ENCODE results near the gene APP. TPM values are rescaled to one million over a fixed set of nuclear protein-coding genes. Genes with fewer than 3 reads are reported as not detected.
"Not testable (repeated sequence)": the region's sequence is repeated elsewhere in the genome, so short reads cannot be mapped to it uniquely, and the experiment has no call there.

APP gene
- total RNA-seq, 2 experiments from 2014 or later, result 22.8 to 24.5 TPM

DNA sequence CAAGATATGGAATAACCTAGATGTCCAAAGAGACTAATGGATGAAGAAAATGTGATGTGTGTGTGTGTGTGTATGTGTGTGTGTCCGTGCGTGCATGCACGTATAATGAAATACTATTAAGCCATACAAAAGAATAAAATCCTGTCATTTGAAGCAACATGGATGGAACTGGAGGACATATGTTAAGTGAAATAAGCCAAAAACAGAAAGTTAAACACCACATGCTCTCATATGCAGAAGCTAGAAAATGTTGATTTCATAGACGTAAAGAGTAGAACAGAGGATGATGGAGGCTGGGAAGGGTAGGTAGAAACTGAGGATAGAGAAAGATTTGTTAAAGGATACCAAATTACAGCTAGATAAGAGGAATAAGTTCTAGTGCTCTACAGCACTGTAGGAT is 133.7 kb downstream of the APP start:
- POLR2A ChIA-PET, result no interaction called here
- CTCF ChIA-PET, result no interaction called here

DNA sequence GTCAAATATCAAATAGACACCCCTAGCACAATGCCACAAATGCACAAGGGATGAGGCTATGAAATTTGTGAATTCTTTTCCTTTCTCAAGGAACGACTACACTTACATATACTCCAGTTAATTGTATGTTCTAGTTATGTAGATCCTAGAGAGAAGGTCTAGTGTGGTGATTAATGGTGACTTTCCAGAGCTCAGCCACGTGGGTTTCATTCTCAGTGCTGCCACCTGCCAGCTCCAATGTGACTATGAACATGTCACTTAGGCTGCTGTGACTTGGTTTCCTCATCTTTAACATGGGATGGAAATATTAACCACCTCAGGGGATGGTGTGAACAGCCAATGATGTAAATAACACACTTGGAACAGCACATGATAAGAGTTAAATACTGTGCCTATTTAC is 138.3 kb downstream of the APP start:
- ChIA-PET POLR2A (no interaction called here), CTCF (no interaction called here)

DNA sequence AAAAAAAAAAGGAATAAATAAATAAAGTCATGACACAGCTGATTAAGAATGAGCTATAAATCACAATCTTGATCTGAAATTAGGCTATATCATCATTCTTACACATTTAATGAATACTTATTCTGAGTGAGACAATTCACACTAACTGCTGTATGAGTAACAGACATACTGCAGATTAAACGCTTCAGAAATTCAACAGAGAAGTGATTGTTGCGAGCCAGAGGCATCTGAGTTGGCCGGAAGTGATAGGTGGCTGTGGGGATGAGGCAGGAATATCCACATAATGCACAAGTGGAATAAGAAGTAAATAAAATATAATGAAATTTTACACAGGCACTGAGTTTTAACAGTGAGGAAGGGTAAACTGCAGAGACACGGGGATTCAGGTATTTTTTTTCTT is 142.4 kb downstream of the APP start:
- CTCF ChIA-PET, result no interaction called here
- POLR2A ChIA-PET, result no interaction called here

DNA sequence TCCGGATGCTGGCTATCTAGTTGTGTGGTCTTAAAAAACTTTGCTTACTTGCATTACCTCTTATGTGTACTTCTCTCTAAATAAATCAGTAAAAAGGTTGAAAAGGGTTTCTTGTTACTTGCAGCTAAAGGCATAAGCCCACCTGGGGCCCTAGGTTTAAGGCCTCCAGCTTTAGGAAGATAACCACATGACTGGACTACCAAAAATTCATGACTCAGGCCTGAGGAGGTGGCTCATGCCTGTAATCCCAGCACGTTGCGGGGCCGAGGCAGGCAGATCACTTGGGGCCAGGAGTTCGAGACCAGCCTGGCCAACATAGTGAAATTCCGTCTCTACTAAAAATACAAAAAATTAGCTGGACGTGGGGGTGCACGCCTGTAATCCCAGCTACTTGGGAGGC is 142.9 kb downstream of the APP start:
- ChIA-PET CTCF (no interaction called here), POLR2A (no interaction called here)

DNA sequence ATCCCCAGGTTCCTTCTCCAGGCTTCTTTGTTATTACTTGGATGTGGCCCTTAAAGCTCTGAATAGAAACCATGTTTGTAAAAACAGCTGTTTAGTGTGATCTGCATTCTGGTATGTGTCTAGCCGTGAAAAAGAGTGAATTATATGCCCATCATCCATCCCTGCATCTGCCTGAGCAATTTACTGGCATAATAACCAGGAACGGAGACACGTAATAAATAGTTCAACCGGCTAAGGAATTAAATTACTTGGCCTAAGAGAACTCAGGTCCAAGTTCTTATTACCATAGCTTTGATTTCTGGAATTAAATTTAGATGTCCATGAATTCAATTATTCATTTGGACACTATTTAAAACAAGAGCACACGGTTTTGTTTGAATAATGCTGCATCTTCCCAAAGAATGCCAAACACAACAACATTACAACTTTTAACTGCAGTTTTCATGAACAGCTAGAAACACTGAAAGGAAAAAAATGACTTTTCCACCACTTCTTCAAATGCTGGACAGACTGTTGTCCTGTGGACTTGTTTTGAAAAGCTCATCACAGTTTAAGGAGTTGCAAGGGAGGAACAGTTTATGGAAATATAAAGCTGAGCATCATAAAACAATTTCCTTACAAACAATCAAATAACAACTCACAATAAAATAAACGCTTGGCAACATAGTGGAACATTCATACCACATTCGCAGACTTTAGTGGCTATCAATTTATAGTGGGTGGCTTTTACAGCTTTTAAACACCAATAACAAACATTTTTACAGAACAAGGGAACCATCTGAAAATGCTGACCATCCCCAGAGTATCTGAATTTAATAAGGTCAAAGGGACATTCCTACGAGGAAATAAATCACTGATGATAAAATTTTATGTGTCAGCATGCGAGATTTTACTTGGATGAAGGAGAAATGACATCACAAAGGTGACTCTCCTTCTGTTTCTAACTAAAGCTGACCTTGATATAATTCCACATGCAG is 144.7 kb downstream of the APP start:
- ChIA-PET POLR2A (no interaction called here), CTCF (no interaction called here)

DNA sequence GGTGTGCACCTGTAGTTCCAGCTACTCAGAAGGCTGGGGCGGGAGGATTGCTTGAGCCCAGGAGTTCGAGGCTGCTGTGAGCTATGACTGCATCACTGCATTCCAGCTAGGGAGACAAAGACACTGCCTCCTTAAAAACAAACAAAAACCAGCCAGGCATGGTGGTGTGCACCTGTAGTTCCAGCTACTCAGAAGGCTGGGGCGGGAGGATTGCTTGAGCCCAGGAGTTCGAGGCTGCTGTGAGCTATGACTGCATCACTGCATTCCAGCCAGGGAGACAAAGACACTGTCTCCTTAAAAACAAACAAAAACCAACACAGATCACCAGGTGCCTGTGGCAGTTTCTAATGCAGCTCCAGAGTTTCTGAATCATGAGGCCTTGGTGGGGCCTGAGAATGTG is 147.2 kb downstream of the APP start:
- CTCF ChIA-PET, POLR2A ChIA-PET: not testable (repeated sequence)

DNA sequence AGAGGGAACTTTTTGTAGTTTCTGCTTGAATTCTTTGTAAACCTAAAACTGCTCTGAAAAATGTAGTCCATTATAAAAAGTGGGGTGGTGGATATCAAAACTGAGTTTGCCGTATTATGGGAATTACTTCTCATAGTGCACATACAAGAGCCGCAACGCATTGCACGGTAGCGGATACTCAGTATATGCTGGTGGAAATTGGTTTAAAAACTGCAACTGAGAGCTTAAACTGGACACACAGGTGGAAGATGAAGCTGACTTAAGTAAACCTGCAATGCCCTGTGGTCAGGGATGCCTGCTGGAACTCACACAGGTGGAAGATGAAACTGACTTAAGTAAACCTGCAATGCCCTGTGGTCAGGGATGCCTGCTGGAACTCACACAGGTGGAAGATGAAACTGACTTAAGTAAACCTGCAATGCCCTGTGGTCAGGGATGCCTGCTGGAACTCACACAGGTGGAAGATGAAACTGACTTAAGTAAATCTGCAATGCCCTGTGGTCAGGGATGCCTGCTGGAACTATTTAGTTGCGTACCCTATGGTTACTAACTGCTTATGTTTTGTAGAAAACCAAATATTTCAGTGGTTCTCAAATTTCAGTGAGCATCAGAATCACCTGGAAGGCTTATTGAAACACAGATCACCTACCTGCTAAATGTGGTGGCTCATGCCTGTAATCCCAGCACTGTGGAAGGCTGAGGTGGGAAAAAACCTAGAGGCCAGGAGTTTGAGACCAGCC is 147.8 kb downstream of the APP start:
- CTCF ChIA-PET, POLR2A ChIA-PET: not testable (repeated sequence)

DNA sequence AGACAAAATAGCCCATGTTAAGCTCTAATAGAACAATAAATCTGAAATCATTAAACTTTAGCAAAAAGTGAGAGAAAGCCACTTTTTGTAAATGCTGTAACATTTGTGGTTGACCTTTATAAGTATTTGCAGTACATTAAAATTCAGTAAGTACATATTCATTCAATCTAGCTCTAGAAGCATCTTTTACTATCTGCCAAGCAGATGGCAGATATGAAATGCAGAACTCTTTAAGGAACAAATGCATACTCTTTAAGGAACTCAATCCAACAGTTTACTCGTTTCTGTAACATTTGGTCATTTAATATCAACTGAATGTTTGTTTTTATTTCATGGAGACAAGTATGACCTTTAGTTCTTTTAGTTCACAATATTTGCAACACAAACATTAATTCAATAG is 150.1 kb downstream of the APP start:
- POLR2A ChIA-PET, result no interaction called here
- CTCF ChIA-PET, result no interaction called here

DNA sequence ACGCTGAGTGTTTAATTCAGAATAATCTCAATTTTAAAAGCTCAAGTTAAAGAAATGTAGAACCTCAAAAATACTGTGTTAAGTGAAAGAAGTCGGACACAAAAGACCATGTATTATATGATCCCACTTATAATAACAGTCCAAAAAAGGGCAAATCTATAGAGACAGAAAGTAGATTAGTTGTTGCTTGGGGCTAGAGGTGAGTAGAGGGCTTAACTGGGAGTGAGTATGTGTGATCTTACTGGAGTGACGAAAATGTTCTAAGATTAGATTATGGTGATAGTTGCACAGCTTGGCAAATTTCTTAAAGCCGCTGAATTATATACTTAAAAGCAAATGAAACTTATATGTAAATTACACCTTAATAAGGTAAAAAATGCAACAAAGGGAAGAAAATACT is 150.5 kb downstream of the APP start:
- ChIA-PET CTCF (no interaction called here), POLR2A (no interaction called here)

DNA sequence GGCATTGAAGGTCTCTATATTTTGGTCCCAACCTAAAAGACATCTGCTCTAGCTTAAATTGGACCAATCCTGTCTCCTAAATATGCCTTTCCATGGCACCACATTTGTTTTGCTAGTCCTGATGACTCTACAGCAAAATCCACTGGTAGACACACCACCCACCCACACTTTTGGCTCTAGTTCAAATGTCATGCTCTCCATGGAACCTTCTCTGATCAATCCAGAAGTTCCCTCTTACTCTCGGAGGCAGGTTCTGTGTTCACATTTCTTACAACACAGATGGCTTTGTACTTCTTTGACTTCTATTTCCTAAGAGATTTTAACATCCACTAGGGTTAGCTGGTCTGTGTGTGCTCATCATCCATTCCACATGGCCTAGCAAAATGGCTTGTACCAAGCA is 151.3 kb downstream of the APP start:
- CTCF ChIA-PET, result no interaction called here
- POLR2A ChIA-PET, result no interaction called here

DNA sequence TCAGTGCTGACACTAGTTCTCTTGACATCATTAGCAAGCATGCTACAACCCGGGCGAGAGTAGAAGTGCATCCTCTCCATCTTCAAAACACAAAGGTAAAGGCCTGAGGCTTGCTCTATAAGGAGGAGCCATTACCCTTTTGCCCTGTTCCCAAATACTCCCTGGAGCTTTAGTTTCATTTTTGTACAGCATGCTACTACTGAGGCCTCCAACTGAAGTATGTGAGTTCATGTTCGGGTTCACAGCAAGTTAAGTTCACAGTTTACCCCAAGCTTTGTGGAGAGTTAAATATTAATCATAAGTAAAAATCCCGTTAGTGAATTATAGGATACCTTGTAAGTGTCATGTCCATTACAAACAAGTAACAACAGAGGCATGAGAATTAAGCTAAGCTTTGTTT is 156.6 kb downstream of the APP start:
- ChIA-PET CTCF (no interaction called here), POLR2A (no interaction called here)

DNA sequence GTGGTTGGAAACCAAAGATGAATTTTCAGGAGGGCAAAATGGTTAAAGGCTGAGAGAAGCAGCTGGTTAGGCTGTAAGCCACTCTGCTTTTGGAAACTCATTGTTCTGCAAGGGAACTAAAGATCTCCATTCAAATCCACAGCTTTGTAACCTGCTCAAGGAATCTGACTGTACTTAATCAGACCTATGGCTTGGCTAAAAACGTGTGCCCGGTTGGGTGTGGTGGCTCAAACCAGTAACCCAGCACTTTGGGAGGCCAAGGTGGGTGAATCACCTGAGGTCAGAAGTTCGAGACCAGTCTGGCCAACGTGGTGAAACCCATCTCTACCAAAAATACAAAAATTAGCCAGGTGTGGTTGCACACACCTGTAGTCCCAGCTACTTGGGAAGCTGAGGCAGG is 158.1 kb downstream of the APP start:
- POLR2A ChIA-PET, result not testable (repeated sequence)

DNA sequence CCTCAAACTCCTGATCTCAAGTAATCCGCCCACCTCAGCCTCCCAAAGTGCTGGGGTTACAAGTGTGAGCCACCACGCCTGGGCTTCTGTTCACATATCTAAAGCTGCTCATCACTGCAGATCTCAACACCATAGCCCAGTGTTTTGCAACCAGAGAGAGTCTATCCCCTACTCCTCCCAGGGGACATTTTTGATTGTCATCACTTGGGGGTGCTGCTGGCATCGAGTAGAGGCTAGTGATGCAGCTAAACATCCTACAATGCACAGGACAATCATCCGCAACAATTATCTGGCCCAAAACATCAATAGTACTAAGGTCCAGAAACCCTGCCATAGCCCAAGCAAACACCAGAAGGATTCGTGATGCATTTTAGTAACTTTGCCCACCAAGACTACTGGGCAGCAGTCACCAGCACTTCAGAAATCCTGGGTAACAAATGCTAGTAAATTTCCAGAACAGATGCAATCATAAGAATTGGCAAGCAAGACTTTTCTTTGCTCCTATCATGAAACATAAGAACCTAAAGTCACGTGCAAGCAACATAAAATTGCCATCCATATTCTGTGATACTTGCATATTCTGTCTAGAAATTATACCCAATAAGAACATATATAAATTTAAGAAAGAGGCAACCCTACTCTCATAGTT is 159.2 kb downstream of the APP start:
- CTCF ChIA-PET, result interaction anchor here (0.6 kb wide), 1 partner anchor 1314 kb away, joined by 3 read pairs; no protein-coding TSS in a partner anchor
- POLR2A ChIA-PET, result no interaction called here

More for the DNA sequence above, 158.1 kb downstream of the APP start:
- CTCF ChIA-PET, result not testable (repeated sequence)

DNA sequence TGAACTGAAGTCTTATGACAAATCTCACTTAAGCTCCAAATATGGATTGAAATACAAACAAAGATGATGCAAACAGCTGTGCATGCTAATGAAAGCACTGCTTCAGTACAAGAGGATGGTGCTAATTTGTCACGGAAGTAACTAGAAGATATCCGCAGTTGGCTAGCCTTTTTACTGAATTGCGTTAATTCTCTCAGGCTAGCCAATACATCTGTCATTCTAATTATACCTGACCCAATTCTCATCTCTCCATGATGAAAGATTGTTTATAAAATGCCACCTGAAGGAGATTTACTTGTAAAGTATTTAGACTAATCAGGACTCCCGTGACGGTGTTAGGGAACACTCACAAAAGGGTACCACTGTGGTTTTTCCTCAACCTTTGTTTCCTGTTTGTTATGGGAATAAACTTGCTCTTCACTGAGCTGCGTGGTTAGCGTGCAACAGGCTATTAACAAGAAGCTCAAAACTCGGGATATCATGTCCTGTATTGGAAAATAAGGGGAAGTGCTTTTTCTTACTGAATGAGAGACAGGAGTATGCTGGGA is 162.5 kb downstream of the APP start:
- ChIA-PET POLR2A (no interaction called here), CTCF (no interaction called here)

DNA sequence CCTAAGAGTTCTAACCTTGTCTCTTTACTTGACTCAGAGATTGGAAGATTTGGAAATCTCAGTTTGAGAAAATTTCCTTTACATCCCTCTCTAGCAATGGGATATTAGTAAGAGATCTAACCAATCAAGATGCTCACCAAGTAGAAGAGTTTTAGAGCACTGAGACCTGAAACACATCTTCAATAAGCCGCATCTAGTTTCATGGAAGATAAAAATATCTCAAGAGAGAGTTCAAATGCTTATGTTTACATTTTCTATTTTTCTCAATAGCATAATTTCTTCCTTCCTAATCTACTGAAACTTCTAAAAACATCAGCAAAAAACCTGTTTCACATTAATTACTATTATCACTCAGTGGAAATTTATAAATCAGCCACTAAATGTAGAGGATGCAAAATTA is 165.1 kb downstream of the APP start:
- CTCF ChIA-PET, result no interaction called here
- POLR2A ChIA-PET, result no interaction called here

DNA sequence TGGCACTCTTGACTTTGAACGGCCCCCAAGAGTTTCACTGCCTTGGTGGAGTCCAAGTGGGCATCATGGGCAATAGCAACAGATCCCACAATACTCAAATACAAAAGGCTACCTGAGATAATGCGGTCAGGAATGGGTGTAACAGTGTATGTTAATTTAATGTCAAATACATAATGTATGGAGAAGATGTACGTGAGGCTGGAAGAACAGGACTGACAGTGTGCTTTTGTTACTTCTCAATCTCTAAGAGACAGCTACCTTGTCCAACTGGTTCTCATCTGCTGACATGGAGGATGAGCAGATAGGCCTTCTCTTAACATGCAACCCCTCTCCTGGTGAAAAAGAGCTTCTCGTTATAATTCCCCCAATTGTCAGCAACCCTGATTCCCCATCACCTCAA is 167.2 kb downstream of the APP start:
- ChIA-PET POLR2A (no interaction called here), CTCF (no interaction called here)

DNA sequence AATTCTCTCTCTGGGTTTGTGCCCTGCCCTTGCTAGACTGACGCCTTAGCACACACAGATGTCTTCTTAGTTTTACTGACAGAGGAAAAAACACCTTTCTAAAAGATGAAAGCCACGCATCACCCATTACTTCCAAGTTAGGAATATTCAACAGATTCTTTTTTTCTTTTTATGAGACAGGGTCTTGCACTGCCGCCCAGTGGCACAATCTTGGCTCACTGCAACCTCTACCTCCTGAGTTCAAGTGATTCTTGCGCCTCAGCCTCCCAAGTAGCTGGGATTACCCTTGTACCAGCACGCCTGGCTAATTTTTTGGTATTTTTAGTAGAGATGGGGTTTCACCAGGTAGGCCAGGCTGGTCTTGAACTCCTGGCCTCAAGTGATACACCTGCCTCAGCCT is 169.2 kb downstream of the APP start:
- ChIA-PET POLR2A (no interaction called here), CTCF (no interaction called here)

DNA sequence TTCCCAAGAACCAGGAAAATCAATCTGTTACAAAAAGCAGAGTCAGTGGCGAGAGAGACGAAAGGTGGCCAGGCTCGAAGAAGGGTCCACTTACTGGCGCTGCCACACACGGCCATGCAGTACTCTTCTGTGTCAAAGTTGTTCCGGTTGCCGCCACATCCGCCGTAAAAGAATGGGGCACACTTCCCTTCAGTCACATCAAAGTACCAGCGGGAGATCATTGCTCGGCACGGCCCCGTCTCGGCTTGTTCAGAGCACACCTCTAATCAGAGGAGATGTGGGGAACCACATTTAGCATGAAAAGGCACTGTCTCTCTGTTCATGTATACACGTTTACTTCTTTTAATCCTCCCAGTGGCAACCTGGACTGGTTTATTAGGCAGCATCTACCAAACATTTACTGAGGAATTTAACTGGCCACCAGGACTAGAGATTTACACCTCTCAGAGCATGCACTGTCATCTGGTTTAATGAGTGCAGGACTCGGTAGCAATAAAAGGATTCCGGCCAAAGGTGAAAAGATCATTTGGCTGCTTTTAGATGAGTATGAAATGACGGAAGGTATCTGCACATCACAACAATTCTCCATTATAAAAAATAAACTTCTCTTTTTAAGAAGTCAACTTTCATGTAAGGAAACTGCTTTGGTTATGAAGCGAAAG is 170.5 kb downstream of the APP start:
- ChIA-PET CTCF (no interaction called here), POLR2A (no interaction called here)

DNA sequence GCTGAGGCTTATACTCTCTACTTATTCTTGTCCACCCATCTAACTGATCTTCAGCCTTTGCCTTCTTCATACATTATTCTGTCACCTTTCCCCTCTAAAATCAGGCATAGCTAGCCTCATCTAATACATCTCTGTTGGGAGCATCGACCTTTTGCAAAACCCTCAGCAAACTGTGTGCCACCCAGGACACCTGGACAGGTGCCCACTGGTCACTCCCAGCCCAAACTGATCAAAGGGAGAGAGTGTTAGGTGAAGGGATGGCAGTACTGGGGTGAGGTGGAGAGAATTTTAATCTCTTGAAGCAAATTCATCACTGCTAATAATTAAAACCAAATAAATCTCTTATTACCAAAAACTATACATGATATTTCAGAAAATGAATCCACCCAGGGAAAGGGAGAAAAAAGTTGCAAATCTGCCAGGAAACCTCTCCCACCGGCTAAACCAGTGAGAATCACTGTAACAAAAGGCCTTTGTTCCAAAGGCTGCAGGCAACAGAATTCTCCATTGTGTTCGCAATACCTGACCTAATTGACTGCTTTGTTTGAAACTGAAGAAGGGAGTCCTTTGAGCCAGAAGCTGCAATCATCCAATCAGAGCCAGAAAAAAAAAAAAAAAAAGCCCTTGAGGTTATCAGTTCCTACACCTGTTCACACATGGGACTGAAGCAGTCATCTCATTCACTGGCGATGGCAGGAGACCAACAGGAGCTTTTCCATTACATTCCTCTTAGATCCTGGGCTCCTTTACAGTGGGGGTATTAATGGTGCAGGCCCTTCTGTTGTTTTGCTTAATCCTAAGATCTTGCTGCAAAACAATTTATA is 172.6 kb downstream of the APP start:
- ChIA-PET POLR2A (no interaction called here), CTCF (no interaction called here)

DNA sequence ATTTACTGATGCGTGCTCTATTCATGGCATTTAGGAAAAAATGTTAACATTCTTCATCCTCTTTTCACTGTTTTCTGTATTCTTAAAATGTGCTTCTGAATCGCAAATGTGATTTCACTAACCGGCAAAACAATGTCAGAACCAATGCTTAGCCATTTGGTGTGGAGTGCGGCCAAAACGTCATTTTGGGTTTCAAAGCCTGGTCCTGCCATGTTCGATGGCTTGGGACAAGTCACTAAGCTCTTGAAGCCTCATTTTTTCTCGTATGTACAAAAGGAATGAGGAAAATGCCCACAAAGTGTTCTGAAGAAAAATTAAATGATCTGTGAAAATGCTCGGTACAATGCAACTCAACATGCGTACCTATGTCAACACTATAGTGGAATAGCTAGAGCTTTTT is 175.3 kb downstream of the APP start:
- POLR2A ChIA-PET, result no interaction called here

More for the DNA sequence above, 175.3 kb downstream of the APP start:
- CTCF ChIA-PET, result no interaction called here

All from activated CD8-positive, alpha-beta memory T cell treated with anti-CD3 and anti-CD28 coated beads for 36 hours (primary cell).